Duodenal mucosa (tissue), 2 donors: ENCODE results near the gene NEXN.

ENCODE experiments used
- H3K27ac ChIP-seq: one replicate; pipeline ENCODE4 v1.7.0; 2013; ENCODE audit warnings: low read depth, low read length
- H3K27me3 ChIP-seq, 2 donors: one replicate each; pipeline ENCODE4 v1.7.0; 2013; ENCODE audit warnings: low read length in 2 of 2, control low read depth in 1 of 2; ENCODE audit not compliant: insufficient read depth in 2 of 2, control insufficient read depth in 1 of 2
- H3K36me3 ChIP-seq, 2 donors: one replicate each; pipeline ENCODE4 v1.7.0; 2013; ENCODE audit warnings: low read length in 2 of 2, control low read depth in 1 of 2; ENCODE audit not compliant: insufficient read depth in 2 of 2, control insufficient read depth in 1 of 2
- H3K4me1 ChIP-seq, 2 donors: one replicate each; pipeline ENCODE4 v1.7.0; 2013; ENCODE audit warnings: low read length in 2 of 2, control low read depth in 1 of 2; ENCODE audit not compliant: insufficient read depth in 2 of 2, control insufficient read depth in 1 of 2
- H3K4me3 ChIP-seq, 2 donors: one replicate each; pipeline ENCODE4 v1.7.0; 2013; ENCODE audit warnings: low read length in 2 of 2, low read depth in 1 of 2
- H3K9ac ChIP-seq, 2 donors: one replicate each; pipeline ENCODE4 v1.7.0; 2013; ENCODE audit warnings: low read length in 2 of 2, low read depth in 1 of 2
- H3K9me3 ChIP-seq, 2 donors: one replicate each; pipeline ENCODE4 v1.7.0; 2013; ENCODE audit warnings: low read length in 2 of 2, control low read depth in 1 of 2; ENCODE audit not compliant: control insufficient read depth in 1 of 2

Gene NEXN

GRCh38 chr1:77989744-77990143, 101.3 kb downstream of the NEXN start:
- H3K4me3 ChIP-seq: no peak overlapping the region
- H3K27ac ChIP-seq: no peak overlapping the region
- H3K27me3 ChIP-seq: no peaks in the 10 kb centered on the region
- peaks cover 0 to 6% of the 10 kb centered on the region in 2 donors for H3K4me1 ChIP-seq
- H3K36me3 ChIP-seq: peaks cover 0 to 4% of the 10 kb centered on the region in 2 donors
- no peak overlapping the region for H3K9ac ChIP-seq
- H3K9me3 ChIP-seq: no peaks in the 10 kb centered on the region

GRCh38 chr1:77990629-77991204, 102.3 kb downstream of the NEXN start:
- no peak overlapping the region for H3K27ac ChIP-seq
- peaks cover 0 to 6% of the 10 kb centered on the region in 2 donors for H3K4me1 ChIP-seq
- no peak overlapping the region for H3K4me3 ChIP-seq
- peaks cover 0 to 4% of the 10 kb centered on the region in 2 donors for H3K36me3 ChIP-seq
- no peak overlapping the region for H3K9ac ChIP-seq
- no peaks in the 10 kb centered on the region for H3K9me3 ChIP-seq
- H3K27me3 ChIP-seq: no peaks in the 10 kb centered on the region

GRCh38 chr1:77991638-77992037, 103.2 kb downstream of the NEXN start:
- H3K4me3 ChIP-seq: no peak overlapping the region
- H3K27me3 ChIP-seq: no peaks in the 10 kb centered on the region
- no peak overlapping the region for H3K27ac ChIP-seq
- peaks cover 0 to 6% of the 10 kb centered on the region in 2 donors for H3K4me1 ChIP-seq
- H3K9ac ChIP-seq: no peak overlapping the region
- H3K36me3 ChIP-seq: peaks cover 0 to 4% of the 10 kb centered on the region in 2 donors
- H3K9me3 ChIP-seq: no peaks in the 10 kb centered on the region
